Natural killer cell (primary cell): ENCODE data around the gene MT1B. TPM values are rescaled to one million over a fixed set of nuclear protein-coding genes. Genes with fewer than 3 reads are reported as not detected.
"Not testable (repeated sequence)": the region's sequence is repeated elsewhere in the genome, so short reads cannot be mapped to it uniquely, and the experiment has no call there.

Experiments used
- ATAC-seq, 3 donors: fragments of 150-1000 bp in 2 of 3; fragments of 200-7000 bp in 1 of 3; cut with Tn5 transposase; 1 replicate in 1 of 3; 2 replicates in 2 of 3; pipeline ENCODE4 v1.10.0; 2021; ENCODE audit warnings: mild to moderate bottlenecking in 2 of 3, moderate library complexity in 2 of 3
- DNase-seq, 2 donors: peaks; one replicate each; pipeline versions ENCODE4 v3.0.0 to v3.0.0-alpha.2; 2013 to 2021; ENCODE audit warnings: mixed read lengths in 1 of 2
- H3K27ac ChIP-seq: one replicate; pipeline ENCODE4 v1.5.1; 2013; ENCODE audit warnings: mild to moderate bottlenecking, low read length
- H3K27me3 ChIP-seq: one replicate; pipeline ENCODE4 v1.6.1; 2013; ENCODE audit warnings: low read length; ENCODE audit not compliant: control insufficient read depth, insufficient read depth
- H3K36me3 ChIP-seq: one replicate; pipeline ENCODE4 v1.6.1; 2013; ENCODE audit warnings: low read length; ENCODE audit not compliant: control insufficient read depth, insufficient read depth
- H3K4me1 ChIP-seq: one replicate; pipeline ENCODE4 v1.6.1; 2013; ENCODE audit warnings: low read length; ENCODE audit not compliant: control insufficient read depth, insufficient read depth
- H3K4me3 ChIP-seq: one replicate; pipeline ENCODE4 v1.5.1; 2013; ENCODE audit warnings: low read length
- H3K9me3 ChIP-seq: one replicate; pipeline ENCODE4 v1.6.1; 2013; ENCODE audit warnings: low read length; ENCODE audit not compliant: control insufficient read depth, insufficient read depth
- H3K27ac Mint-ChIP-seq, 2 donors: one replicate each; pipeline ENCODE4 v1.8.0; 2022; ENCODE audit warnings: mild to moderate bottlenecking in 2 of 2, mixed read lengths in 2 of 2, moderate library complexity in 1 of 2
- H3K27me3 Mint-ChIP-seq, 2 donors: one replicate each; pipeline ENCODE4 v1.8.0; 2022; ENCODE audit warnings: low read depth in 2 of 2, mixed read lengths in 2 of 2
- H3K36me3 Mint-ChIP-seq: one replicate; pipeline ENCODE4 v1.8.0; 2022; ENCODE audit warnings: mixed read lengths
- H3K4me1 Mint-ChIP-seq, 2 donors: one replicate each; pipeline ENCODE4 v1.8.0; 2022; ENCODE audit warnings: mixed read lengths in 2 of 2
- H3K4me3 Mint-ChIP-seq: one replicate; pipeline ENCODE4 v1.8.0; 2022; ENCODE audit warnings: mild to moderate bottlenecking, moderate library complexity, mixed read lengths
- H3K9me3 Mint-ChIP-seq, 2 donors: one replicate each; pipeline ENCODE4 v1.8.0; 2022; ENCODE audit warnings: mixed read lengths in 2 of 2
- CTCF ChIP-seq: fragments of 200-600 bp; IDR thresholded peaks from one replicate; pipeline ENCODE4 v1.8.0; 2022; ENCODE audit warnings: antibody characterized with exemption
- WGBS: methylation state at CpG from one replicate; pipeline ENCODE4 v1.1.7; 2013; ENCODE audit warnings: missing lambda C conversion rate; ENCODE audit not compliant: insufficient coverage; 5-methylcytosine and 5-hydroxymethylcytosine counted together
- intact Hi-C: fragments of 100-400 bp; cut with micrococcal nuclease; formaldehyde crosslinking; loops from one replicate; pipeline ENCODE4 v1.14.2; 2022
- total RNA-seq, 4 donors: library from RNA; stranded (reverse); fragments of 120-200 nt in 1 of 4; gene quantifications; one replicate each; pipeline versions ENCODE4 v1.2.3 to v1.2.4, GENCODE V29; 2013 to 2022

The MT1B gene
- total RNA-seq, 3 donors from 2014 or later (not counting 1 experiment from before 2014, with no cell fraction given), result not detected

- Histone ChIP-seq H3K4me1 (peaks cover 26% of the 10 kb centered on the region), H3K27me3 (peaks cover 7% of the 10 kb centered on the region), H3K27ac (no peak overlapping the region), H3K4me3 (peak overlapping the region; percentile 83), H3K36me3 (no peaks in the 10 kb centered on the region), H3K9me3 (no peaks in the 10 kb centered on the region)
- peak overlapping the region; percentile 96 for H3K4me3 Mint-ChIP-seq
- intact Hi-C loops, result no loop called here
- DNase-seq, result no peak
- peak overlapping the region; percentile 45 to 81 for H3K27ac Mint-ChIP-seq
- H3K36me3 Mint-ChIP-seq, result peaks cover 2% of the 10 kb centered on the region
- peaks cover 23 to 29% of the 10 kb centered on the region in 2 donors for H3K27me3 Mint-ChIP-seq
- ATAC-seq, result no peak
- WGBS, result 46% methylated on average over 10 of the region's 10 CpGs
- no peak for TF ChIP-seq CTCF
- H3K4me1 Mint-ChIP-seq, result peaks cover 10 to 23% of the 10 kb centered on the region in 2 donors
- no peaks in the 10 kb centered on the region for H3K9me3 Mint-ChIP-seq
These were observed 6.7 kb downstream of the MT1B start for GRCh38 chr16:56658327-56658875.

GRCh38 chr16:56662357-56663354 is 11.0 kb downstream of the MT1B start:
- no peak overlapping the region for H3K27ac Mint-ChIP-seq
- H3K4me3 Mint-ChIP-seq, result no peak overlapping the region
- H3K27me3 Mint-ChIP-seq, result peaks cover 58 to 60% of the 10 kb centered on the region in 2 donors
- H3K4me1 ChIP-seq, result peaks cover 20% of the 10 kb centered on the region
- H3K27me3 ChIP-seq, result peaks cover 25% of the 10 kb centered on the region
- TF ChIP-seq CTCF, result no peak
- peak in 1 of 2 donors; percentile 58 for DNase-seq
- H3K36me3 ChIP-seq, result no peaks in the 10 kb centered on the region
- peaks cover 5% of the 10 kb centered on the region for H3K36me3 Mint-ChIP-seq
- H3K4me1 Mint-ChIP-seq, result peaks cover 12 to 21% of the 10 kb centered on the region in 2 donors
- no peaks in the 10 kb centered on the region for H3K9me3 ChIP-seq
- no peaks in the 10 kb centered on the region for H3K9me3 Mint-ChIP-seq
- intact Hi-C loops, result no loop called here
- 16% methylated on average over 43 of the region's 48 CpGs for WGBS
- no peak overlapping the region for H3K27ac ChIP-seq
- peak in 1 of 3 donors; percentile 24 for ATAC-seq
- no peak overlapping the region for H3K4me3 ChIP-seq

GRCh38 chr16:56664506-56664905 is 12.8 kb downstream of the MT1B start:
- TF ChIP-seq CTCF, result no peak
- H3K9me3 ChIP-seq, result no peaks in the 10 kb centered on the region
- Mint-ChIP-seq H3K27ac (no peak overlapping the region), H3K27me3 (peaks cover 71 to 77% of the 10 kb centered on the region in 2 donors), H3K4me1 (peaks cover 6 to 30% of the 10 kb centered on the region in 2 donors), H3K9me3 (no peaks in the 10 kb centered on the region), H3K36me3 (peaks cover 5% of the 10 kb centered on the region), H3K4me3 (no peak overlapping the region)
- ATAC-seq (no peak), DNase-seq (no peak)
- H3K27ac ChIP-seq, result no peak overlapping the region
- peaks cover 11% of the 10 kb centered on the region for H3K4me1 ChIP-seq
- intact Hi-C loops, result no loop called here
- no peaks in the 10 kb centered on the region for H3K36me3 ChIP-seq
- H3K4me3 ChIP-seq, result no peak overlapping the region
- peaks cover 40% of the 10 kb centered on the region for H3K27me3 ChIP-seq
- WGBS, result no CpG with 5 or more reads among the region's 1 CpG

- H3K27ac Mint-ChIP-seq, H3K36me3 Mint-ChIP-seq, H3K27ac ChIP-seq, H3K4me3 ChIP-seq, intact Hi-C loops, DNase-seq, H3K36me3 ChIP-seq, H3K9me3 Mint-ChIP-seq, H3K9me3 ChIP-seq, ATAC-seq, H3K4me3 Mint-ChIP-seq: not testable (repeated sequence)
- peaks cover 11% of the 10 kb centered on the region for H3K4me1 ChIP-seq
- H3K4me1 Mint-ChIP-seq, result peaks cover 6 to 34% of the 10 kb centered on the region in 2 donors
- WGBS, result 82% methylated on average over 6 of the region's 8 CpGs
- H3K27me3 Mint-ChIP-seq, result peaks cover 71 to 84% of the 10 kb centered on the region in 2 donors
- peaks cover 47% of the 10 kb centered on the region for H3K27me3 ChIP-seq
These were observed 13.9 kb downstream of the MT1B start for GRCh38 chr16:56665286-56666261.
